Measurements from ENCODE around the gene PYCARD.

GRCh38 chr16:31187808-31188189, 14.8 kb downstream of the PYCARD start:
- TF ChIP-seq GATA2 (IDR thresholded peaks at IDR 0.05; ENCODE audit: low read depth, low read length) (no peak), GATA3 (IDR thresholded peaks at IDR 0.05; ENCODE audit: low read depth, low read length) (no peak)

All from SH-SY5Y (cell line).